ENCODE results near the gene CDH15. TPM values are rescaled to one million over a fixed set of nuclear protein-coding genes. Genes with fewer than 3 reads are reported as not detected.

CDH15 gene
- total RNA-seq, 1 experiment from 2014 or later, result not detected

DNA sequence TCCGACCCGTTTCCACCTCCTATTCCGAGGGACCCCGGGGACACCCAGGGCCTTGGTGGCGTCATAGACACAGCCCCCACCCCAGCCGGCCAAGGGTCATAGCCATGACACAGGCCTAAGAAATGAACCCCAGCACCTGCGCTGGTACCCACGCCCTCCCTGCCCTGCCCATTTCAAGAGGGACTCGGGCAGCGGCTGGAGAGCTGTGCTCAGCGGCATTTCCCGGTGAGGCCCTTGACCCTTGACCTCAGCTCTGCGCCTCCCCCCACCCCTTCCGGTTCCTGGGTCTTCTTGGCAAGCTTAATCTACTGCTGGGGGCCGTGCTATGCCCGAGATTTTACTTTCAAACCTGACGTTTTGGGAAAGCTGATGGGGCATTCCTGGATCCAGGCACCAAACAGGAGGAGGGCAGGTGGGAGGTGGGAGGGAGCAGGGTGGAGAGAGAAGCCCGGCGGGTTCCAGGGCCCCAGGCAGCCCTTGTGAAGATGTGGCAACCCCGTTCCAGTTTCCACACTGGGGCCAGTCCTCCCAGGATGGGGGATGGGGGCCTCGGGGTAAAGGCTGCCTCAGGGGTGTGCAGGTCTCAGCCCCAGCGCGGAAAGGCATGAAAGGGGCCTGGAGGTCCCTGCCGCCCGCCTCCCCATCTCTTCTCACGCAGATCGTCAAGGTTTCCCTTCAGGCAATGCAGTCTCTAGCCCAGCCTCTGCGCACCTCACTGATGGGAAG, 28.7 kb downstream of the CDH15 start, which contains the start of gene SLC22A31:
TSS of gene SLC22A31 (minus strand) at position 414 of the 726 bp plus-strand sequence. CDS start at position 378, 36 bp downstream.
- Mint-ChIP-seq H3K4me1 (ENCODE audit: low read depth, unreplicated experiment) (peaks cover 10% of the 10 kb centered on the region), H3K27me3 (ENCODE audit: unreplicated experiment) (peaks cover 49% of the 10 kb centered on the region), H3K27ac (ENCODE audit: unreplicated experiment) (no peak within 1 kb of the TSS), H3K4me3 (ENCODE audit: low read depth, unreplicated experiment) (no peak within 1 kb of the TSS), H3K9me3 (ENCODE audit: low read depth, unreplicated experiment) (no peaks in the 10 kb centered on the region), H3K36me3 (ENCODE audit: insufficient read depth, unreplicated experiment) (peaks cover 11% of the 10 kb centered on the region)
- no TSS peak for BruUV-seq (replicated peaks)
- CTCF ChIA-PET, result no interaction called here
- DNase-seq, result no peak
- TF ChIP-seq, protein P1, sequence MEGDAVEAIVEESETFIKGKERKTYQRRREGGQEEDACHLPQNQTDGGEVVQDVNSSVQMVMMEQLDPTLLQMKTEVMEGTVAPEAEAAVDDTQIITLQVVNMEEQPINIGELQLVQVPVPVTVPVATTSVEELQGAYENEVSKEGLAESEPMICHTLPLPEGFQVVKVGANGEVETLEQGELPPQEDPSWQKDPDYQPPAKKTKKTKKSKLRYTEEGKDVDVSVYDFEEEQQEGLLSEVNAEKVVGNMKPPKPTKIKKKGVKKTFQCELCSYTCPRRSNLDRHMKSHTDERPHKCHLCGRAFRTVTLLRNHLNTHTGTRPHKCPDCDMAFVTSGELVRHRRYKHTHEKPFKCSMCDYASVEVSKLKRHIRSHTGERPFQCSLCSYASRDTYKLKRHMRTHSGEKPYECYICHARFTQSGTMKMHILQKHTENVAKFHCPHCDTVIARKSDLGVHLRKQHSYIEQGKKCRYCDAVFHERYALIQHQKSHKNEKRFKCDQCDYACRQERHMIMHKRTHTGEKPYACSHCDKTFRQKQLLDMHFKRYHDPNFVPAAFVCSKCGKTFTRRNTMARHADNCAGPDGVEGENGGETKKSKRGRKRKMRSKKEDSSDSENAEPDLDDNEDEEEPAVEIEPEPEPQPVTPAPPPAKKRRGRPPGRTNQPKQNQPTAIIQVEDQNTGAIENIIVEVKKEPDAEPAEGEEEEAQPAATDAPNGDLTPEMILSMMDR (IDR thresholded peaks at IDR 0.05; ENCODE audit: unreplicated experiment), result no peak
- intact Hi-C loops (cut with micrococcal nuclease; ENCODE audit: unreplicated experiment), result no loop called here

DNA sequence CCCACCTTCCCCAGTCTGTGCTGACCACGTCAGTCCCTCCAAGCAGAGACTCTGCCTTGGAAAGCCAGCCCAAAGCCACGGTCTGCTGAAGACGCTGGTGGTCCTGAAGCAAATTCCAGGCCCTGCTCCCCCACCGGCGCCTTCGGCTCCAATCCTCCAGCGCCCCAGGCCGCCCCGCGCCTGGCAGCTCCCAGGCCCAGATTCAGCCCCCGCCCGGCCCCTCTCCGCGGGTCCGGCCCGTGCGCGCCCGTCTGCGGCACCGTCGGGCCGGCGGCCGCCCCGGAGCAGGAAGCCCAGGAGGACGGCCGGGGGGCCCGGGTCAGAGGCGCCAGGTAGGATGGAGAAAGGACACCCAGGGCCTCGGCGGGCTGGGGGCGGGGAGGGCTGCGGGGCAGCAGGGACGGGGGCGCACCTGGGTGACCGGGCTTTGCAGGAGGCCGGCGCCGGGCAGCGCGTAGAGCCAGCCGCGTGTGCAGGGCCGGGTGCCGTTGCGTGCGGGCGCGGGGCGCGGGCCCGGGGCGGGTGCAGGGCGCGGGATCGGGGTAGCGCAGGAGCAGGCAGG, 29.4 kb downstream of the CDH15 start:
- DNase-seq, result no peak
- no TSS peak for BruUV-seq (replicated peaks)
- TF ChIP-seq, protein P1 (IDR thresholded peaks at IDR 0.05; ENCODE audit: unreplicated experiment), result no peak
- H3K27me3 Mint-ChIP-seq (ENCODE audit: unreplicated experiment), result peaks cover 49% of the 10 kb centered on the region
- no peak overlapping the region for H3K27ac Mint-ChIP-seq (ENCODE audit: unreplicated experiment)
- no peaks in the 10 kb centered on the region for H3K9me3 Mint-ChIP-seq (ENCODE audit: low read depth, unreplicated experiment)
- intact Hi-C loops (cut with micrococcal nuclease; ENCODE audit: unreplicated experiment), result no loop called here
- H3K36me3 Mint-ChIP-seq (ENCODE audit: insufficient read depth, unreplicated experiment), result peaks cover 11% of the 10 kb centered on the region
- CTCF ChIA-PET, result interaction anchor here (0.6 to 0.9 kb wide), 2 partner anchors 15 to 30 kb away, joined by 3 to 5 read pairs; partner anchors contain the start of gene CDH15
- H3K4me1 Mint-ChIP-seq (ENCODE audit: low read depth, unreplicated experiment), result peaks cover 10% of the 10 kb centered on the region
- H3K4me3 Mint-ChIP-seq (ENCODE audit: low read depth, unreplicated experiment), result no peak overlapping the region

DNA sequence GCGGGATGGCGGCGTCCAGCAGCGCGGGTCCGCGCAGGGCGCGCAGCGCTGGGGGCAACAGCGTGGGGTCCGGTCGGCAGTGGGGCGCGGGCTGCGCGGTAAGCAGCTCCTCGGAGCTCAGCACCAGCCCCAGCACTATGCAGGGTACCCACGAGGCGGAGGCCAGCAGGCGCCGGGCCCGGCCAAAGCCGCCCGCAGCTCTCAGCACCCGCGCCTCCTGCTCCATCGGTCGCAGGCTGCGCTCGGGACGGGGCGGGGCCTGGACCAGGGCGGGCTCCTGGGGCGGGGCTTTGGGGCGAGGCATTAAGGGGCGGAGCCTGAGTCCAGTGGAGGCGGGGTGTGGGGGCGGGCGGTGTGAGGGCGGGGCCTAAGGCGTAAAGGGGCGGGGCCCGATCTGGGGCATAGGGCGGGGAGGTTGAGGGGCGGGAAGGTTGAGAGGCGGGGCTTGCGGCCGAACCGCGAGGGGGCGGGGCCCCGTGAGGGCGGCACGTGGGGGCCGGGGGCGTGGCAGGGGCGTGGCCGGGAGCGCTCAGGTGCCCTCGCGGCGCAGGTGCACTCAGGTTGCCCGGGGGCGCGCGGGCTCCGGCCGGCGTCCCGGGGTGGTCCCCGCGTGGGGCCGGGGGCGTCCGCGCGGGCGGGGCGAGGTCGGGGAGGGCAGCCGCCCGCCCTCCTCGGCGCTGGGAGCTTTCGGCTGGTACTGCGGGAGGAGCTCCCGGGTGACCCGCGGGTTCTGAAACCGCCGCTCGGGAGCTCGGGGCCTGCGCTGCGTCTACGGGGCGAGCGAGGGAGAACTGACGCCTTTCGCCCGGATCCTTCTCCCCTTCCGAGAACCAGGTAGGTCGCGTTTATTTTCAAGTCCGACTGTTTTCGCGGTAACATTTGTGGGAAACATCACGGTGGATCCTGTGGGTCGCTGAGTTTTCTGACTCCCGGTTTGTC, 30.2 kb downstream of the CDH15 start:
- H3K27me3 Mint-ChIP-seq (ENCODE audit: unreplicated experiment), result peaks cover 49% of the 10 kb centered on the region
- intact Hi-C loops (cut with micrococcal nuclease; ENCODE audit: unreplicated experiment), result no loop called here

More for the DNA sequence above, 30.2 kb downstream of the CDH15 start:
- no TSS peak for BruUV-seq (replicated peaks)
- H3K36me3 Mint-ChIP-seq (ENCODE audit: insufficient read depth, unreplicated experiment), result peaks cover 11% of the 10 kb centered on the region
- TF ChIP-seq, protein P1 (IDR thresholded peaks at IDR 0.05; ENCODE audit: unreplicated experiment), result no peak
- no peaks in the 10 kb centered on the region for H3K9me3 Mint-ChIP-seq (ENCODE audit: low read depth, unreplicated experiment)
- DNase-seq, result peak; percentile 95
- CTCF ChIA-PET, result interaction anchor here (0.6 to 0.9 kb wide), 2 partner anchors 14 to 31 kb away, joined by 3 to 5 read pairs; partner anchors contain the start of gene CDH15
- H3K4me1 Mint-ChIP-seq (ENCODE audit: low read depth, unreplicated experiment), result peaks cover 10% of the 10 kb centered on the region
- H3K27ac Mint-ChIP-seq (ENCODE audit: unreplicated experiment), result no peak overlapping the region
- peak overlapping the region; percentile 67 for H3K4me3 Mint-ChIP-seq (ENCODE audit: low read depth, unreplicated experiment)
